HUES64 (cell line): ENCODE data around the gene SELENOO.

Experiments used
- H3K27ac ChIP-seq: 2 replicates; pipeline ENCODE4 v1.7.0; 2013; ENCODE audit warnings: low read depth, low read length, inconsistent platforms
- H3K27me3 ChIP-seq: 2 replicates; pipeline ENCODE4 v1.6.1; 2013; ENCODE audit warnings: mild to moderate bottlenecking, low read length; ENCODE audit not compliant: insufficient read depth
- H3K36me3 ChIP-seq: 2 replicates; pipeline ENCODE4 v1.6.1; 2013; ENCODE audit warnings: mild to moderate bottlenecking, low read length; ENCODE audit not compliant: insufficient read depth
- H3K4me1 ChIP-seq: 2 replicates; pipeline ENCODE4 v1.6.1; 2013; ENCODE audit warnings: mild to moderate bottlenecking, low read length, moderate library complexity; ENCODE audit not compliant: insufficient read depth
- H3K4me3 ChIP-seq: 2 replicates; pipeline ENCODE4 v1.5.1; 2013; ENCODE audit warnings: mild to moderate bottlenecking, low read length, moderate library complexity
- H3K9ac ChIP-seq: 2 replicates; pipeline ENCODE4 v1.6.1; 2013; ENCODE audit warnings: mild to moderate bottlenecking, low read depth, low read length
- H3K9me3 ChIP-seq: 2 replicates; pipeline ENCODE4 v1.6.1; 2013; ENCODE audit warnings: low read depth, low read length; ENCODE audit not compliant: insufficient read depth
- WGBS: fragments of 150-250, 120-280 bp; methylation state at CpG from one replicate; pipeline ENCODE4 v1.1.7; 2013; ENCODE audit warnings: missing lambda C conversion rate; 5-methylcytosine and 5-hydroxymethylcytosine counted together

The SELENOO gene

GRCh38 chr22:50250555-50251476 is 50.0 kb downstream of the SELENOO start, which contains the start of gene HDAC10:
Gene HDAC10, minus strand, starts transcription at chr22:50251265. Its CDS starts 233 bp downstream, at chr22:50251032.
- Histone ChIP-seq H3K27ac (peak within 1 kb of the TSS; percentile 54; the same call in 1 of the 2 replicates), H3K9me3 (no peaks in the 10 kb centered on the region), H3K4me3 (peak within 1 kb of the TSS; percentile 72), H3K27me3 (no peaks in the 10 kb centered on the region), H3K4me1 (no peaks in the 10 kb centered on the region), H3K9ac (peak within 1 kb of the TSS; percentile 76), H3K36me3 (peaks cover 9% of the 10 kb centered on the region)
- WGBS, result 2% methylated on average over 81 of the region's 81 CpGs

DNA sequence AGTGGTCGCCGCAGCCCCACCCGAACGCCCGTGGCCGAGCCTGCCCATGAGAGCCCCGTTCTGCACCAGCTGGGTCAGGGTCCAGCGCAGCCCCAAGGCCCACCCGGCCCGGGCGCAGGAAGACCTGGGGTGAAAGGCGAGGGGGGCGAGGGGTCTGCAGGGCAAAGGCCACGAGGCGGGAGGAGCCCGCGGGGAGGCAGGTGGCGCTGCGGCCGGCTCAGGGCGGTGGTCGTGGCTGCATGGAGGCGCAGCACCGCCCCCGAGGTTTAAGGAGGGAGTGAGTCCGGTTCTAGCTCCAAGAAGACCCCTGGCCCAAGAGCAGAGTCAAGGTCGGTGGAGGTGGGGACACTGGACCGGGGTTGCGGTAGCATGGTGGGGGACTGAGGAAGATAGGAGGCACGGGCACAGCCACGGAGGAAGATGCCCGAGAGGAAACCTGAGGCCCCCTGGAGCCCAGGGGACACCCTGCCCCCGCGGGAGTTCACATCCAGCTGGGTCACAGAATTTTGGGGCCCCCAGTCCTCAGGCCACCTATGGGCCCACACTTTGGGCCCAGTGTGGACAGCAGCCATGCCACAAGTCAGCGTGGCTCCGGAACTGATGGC is 50.8 kb downstream of the SELENOO start:
- Histone ChIP-seq H3K4me3 (peak overlapping the region; percentile 72), H3K9ac (peak overlapping the region; percentile 58; the same call in 1 of the 2 replicates), H3K27me3 (no peaks in the 10 kb centered on the region), H3K27ac (no peak overlapping the region), H3K4me1 (no peaks in the 10 kb centered on the region), H3K36me3 (peaks cover 3% of the 10 kb centered on the region), H3K9me3 (no peaks in the 10 kb centered on the region)
- 12% methylated on average over 36 of the region's 36 CpGs for WGBS

GRCh38 chr22:50252082-50253045 is 51.6 kb downstream of the SELENOO start:
- Histone ChIP-seq H3K4me1 (no peaks in the 10 kb centered on the region), H3K9me3 (no peaks in the 10 kb centered on the region), H3K9ac (no peak overlapping the region), H3K27me3 (no peaks in the 10 kb centered on the region), H3K36me3 (no peaks in the 10 kb centered on the region), H3K4me3 (peak overlapping the region; percentile 72; the same call in 1 of the 2 replicates), H3K27ac (no peak overlapping the region)
- 62% methylated on average over 25 of the region's 25 CpGs for WGBS

GRCh38 chr22:50253046-50253915 is 52.5 kb downstream of the SELENOO start:
- Histone ChIP-seq H3K9me3 (no peaks in the 10 kb centered on the region), H3K4me1 (no peaks in the 10 kb centered on the region), H3K4me3 (no peak overlapping the region), H3K9ac (no peak overlapping the region), H3K36me3 (no peaks in the 10 kb centered on the region), H3K27me3 (no peaks in the 10 kb centered on the region), H3K27ac (no peak overlapping the region)
- WGBS, result 93% methylated on average over 22 of the region's 22 CpGs

GRCh38 chr22:50253941-50254340 is 53.1 kb downstream of the SELENOO start:
- H3K27ac ChIP-seq, result no peak overlapping the region
- no peaks in the 10 kb centered on the region for H3K9me3 ChIP-seq
- no peak overlapping the region for H3K4me3 ChIP-seq
- H3K27me3 ChIP-seq, result no peaks in the 10 kb centered on the region
- no peaks in the 10 kb centered on the region for H3K4me1 ChIP-seq
- WGBS, result 89% methylated on average over 8 of the region's 8 CpGs
- no peak overlapping the region for H3K9ac ChIP-seq
- H3K36me3 ChIP-seq, result no peaks in the 10 kb centered on the region

DNA sequence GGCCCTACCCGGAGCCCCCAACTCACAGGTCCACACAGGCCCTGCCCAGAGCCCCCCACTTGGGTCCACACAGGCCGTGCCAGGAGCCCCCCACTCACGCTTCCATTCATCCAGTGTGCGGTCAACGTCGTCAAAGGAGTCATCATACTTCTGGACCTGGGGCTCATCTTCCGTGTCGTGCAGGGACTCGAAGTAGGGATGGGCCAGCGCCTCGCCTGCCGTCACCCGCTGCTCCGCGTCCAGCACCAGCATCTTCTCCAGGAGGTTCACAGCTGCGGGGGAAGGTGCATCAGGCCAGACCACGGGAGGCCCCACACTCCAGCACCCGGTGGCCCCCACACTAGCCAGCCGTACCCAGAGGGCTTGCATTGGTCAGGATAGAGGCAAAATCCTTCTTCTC is 54.3 kb downstream of the SELENOO start:
- Histone ChIP-seq H3K27me3 (peaks cover 2% of the 10 kb centered on the region), H3K4me1 (no peaks in the 10 kb centered on the region), H3K4me3 (no peak overlapping the region), H3K36me3 (no peaks in the 10 kb centered on the region), H3K27ac (no peak overlapping the region), H3K9ac (no peak overlapping the region), H3K9me3 (no peaks in the 10 kb centered on the region)
- WGBS, result 94% methylated on average over 19 of the region's 19 CpGs

- no peaks in the 10 kb centered on the region for H3K36me3 ChIP-seq
- H3K27ac ChIP-seq, result no peak overlapping the region
- H3K9me3 ChIP-seq, result no peaks in the 10 kb centered on the region
- peaks cover 7% of the 10 kb centered on the region for H3K27me3 ChIP-seq
- no peak overlapping the region for H3K4me3 ChIP-seq
- no peak overlapping the region for H3K9ac ChIP-seq
- no peaks in the 10 kb centered on the region for H3K4me1 ChIP-seq
- 96% methylated on average over 17 of the region's 17 CpGs for WGBS
Observed at GRCh38 chr22:50255607-50256006, 54.8 kb downstream of the SELENOO start.

DNA sequence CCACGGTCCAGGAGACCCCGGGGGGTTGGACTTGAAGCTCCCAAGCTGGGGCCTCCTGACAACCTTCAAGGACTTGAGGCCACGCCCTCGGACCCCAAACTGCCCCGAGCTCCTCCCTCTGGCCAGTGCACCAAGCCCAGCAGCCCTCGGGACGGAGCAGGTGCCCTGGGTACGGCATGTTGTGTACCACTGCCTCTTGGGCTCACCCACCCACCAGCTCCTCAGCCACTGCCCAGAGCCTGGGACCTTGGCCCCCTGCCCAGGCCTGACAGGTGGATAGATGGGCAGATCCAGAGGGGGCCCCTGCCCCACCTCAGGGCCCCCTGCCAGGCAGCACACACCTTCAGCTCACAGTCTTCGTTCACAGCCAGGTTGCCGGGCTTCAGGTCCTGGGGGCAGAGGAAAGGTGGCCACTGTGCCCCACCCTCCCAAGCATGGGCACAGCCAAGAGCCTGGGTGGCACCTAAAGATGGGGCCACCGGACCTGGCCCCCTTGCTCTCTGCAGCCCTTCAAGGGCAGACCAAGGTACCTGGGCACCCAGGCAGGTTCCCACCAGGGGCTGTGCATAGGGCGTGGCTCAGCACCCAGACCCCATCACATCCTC is 55.5 kb downstream of the SELENOO start:
- no peaks in the 10 kb centered on the region for H3K36me3 ChIP-seq
- no peaks in the 10 kb centered on the region for H3K4me1 ChIP-seq
- H3K4me3 ChIP-seq, result no peak overlapping the region
- peaks cover 12% of the 10 kb centered on the region for H3K27me3 ChIP-seq
- H3K9me3 ChIP-seq, result no peaks in the 10 kb centered on the region
- no peak overlapping the region for H3K9ac ChIP-seq
- no peak overlapping the region for H3K27ac ChIP-seq
- WGBS, result 94% methylated on average over 12 of the region's 12 CpGs

DNA sequence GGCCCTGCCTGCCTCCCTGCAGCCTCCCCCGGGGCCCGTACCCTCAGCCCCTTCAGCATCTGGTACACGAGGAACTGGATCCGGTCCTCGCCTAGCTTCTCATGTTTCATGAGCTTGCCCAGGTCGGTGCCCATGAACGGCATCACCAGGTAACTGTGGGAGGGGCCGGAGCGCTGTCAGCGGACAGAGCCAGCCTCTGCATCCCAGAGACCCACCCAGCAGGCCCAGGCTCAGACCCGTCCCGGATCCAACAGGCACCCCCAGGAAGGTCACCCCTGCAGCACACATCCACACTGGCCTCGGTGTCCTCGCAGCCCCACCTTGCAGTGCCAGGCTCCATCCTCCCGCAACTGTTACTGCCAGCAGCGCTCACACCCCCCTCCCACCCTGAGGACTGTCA is 56.2 kb downstream of the SELENOO start:
- Histone ChIP-seq H3K4me3 (no peak overlapping the region), H3K4me1 (no peaks in the 10 kb centered on the region), H3K9me3 (no peaks in the 10 kb centered on the region), H3K36me3 (no peaks in the 10 kb centered on the region), H3K9ac (no peak overlapping the region), H3K27me3 (peaks cover 14% of the 10 kb centered on the region), H3K27ac (no peak overlapping the region)
- 93% methylated on average over 16 of the region's 16 CpGs for WGBS
